GM19193 (cell line): ENCODE measurements around the gene CRY1.

Experiments
- POLR2A ChIP-seq: IDR thresholded peaks from 4 replicates; pipeline ENCODE4 v1.6.1; 2011; ENCODE audit not compliant: insufficient read depth, insufficient read length; ENCODE audit errors: extremely low read depth

The CRY1 gene

DNA sequence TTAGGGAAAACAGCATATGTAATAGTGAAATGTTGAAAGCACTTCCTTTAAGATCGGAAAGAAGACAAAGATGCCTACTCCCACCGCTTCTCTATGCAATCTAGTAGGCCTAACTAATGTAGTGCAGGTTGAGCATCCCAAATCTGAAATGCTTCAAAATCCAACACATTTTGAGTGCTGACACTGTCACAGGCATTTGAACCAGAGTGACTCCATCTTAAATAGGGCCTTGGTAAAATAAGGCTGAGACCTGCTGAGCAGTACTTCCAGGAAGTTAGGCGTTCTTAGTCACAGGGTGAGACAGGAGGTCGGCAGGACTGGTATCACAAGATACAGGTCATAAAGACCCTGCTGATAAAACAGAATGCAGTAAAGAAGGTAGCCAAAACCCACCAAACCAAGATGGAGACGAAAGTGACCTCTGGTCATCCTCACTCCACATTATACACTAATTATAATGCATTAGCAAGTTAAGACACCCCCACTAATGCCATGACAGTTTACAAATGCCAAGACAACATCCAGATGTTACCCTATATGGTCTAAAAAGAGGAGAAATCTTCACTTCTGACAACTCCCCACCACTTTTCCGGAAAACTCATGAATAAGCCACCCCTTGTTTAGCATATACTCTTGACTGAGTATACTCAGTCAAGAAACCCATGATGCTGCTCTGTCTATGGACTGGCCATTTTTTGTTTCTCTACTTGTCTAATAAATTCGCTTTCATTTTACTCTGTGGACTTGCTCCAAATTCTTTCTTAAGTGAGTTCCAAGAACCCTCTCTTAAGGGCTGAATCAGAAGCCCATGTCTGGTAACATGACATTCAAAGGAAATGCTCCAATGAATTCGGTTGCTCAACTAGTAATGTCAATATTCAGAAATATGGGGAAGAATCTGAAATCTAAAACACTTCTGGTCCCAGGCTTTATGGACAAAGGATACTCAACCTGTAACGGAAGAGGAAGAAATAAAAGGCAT is 59.3 kb downstream of the CRY1 start:
- TF ChIP-seq POLR2A = no peak

- no peak for TF ChIP-seq POLR2A
These were observed 61.1 kb downstream of the CRY1 start for GRCh38 chr12:107032266-107032665.

GRCh38 chr12:107031061-107031460 is 62.3 kb downstream of the CRY1 start:
- no peak for TF ChIP-seq POLR2A

- TF ChIP-seq POLR2A = no peak
These were observed 64.3 kb downstream of the CRY1 start for GRCh38 chr12:107029081-107029480.

DNA sequence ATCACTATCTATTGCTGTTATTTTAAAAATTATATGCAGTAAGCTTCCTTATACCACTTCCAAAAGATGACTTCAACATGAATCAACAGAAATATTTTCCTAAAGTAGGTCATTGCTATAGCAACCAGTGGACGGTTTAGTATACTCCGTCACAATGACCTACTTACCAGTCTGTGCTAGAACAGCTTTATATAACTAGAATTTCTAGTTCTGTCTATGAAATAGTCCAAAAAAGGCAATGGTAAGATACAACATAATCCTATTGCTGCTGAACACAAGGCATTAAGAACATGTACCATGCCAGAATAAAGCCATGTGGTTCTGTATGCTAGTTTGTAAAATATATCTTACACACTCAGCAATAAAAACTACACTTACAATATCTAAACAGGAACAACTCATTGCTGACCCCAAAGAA is 65.7 kb downstream of the CRY1 start:
- no peak for TF ChIP-seq POLR2A

- TF ChIP-seq POLR2A = no peak
These were observed 66.3 kb downstream of the CRY1 start for GRCh38 chr12:107026806-107027635.

DNA sequence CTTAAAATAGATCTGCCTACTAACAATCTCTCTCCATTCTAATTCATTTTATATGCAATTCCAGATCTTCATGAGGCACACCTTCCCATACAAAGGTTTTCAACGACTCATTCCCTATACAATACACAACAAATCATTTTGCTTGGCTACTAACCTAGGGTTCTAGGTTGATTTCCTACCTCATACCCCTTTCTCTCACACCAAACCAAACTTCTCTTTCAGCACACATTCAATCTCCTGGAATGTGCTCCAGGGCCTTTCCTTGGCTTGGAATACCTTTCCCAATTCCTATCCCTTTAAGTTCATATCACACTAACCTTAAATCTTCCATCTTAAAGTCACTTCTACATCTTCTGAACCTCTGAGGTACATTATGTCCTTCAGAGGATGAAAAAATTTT is 67.7 kb downstream of the CRY1 start:
- TF ChIP-seq POLR2A = no peak

- TF ChIP-seq POLR2A = no peak
These were observed 73.8 kb downstream of the CRY1 start for GRCh38 chr12:107019546-107019945.

DNA sequence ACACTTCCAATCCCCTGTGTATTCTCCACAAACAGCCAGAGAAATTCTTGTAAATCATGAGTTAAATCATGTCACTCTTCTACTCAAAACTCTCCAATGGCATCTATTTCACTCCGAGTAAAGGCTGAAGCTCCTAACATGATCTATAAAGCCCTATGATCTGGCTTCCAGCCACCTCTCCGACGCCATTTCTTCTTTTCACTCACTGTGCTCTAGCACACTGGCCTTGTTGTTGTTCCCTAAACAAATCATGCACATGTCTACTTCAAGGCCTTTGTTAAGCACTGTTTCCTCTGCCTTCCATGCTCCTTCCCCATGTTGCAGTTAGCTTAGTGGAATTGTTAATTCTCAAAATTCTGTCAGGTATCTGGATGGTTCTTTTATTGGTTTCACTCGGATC is 76.3 kb downstream of the CRY1 start:
- TF ChIP-seq POLR2A = no peak

GRCh38 chr12:107014055-107014454 is 79.3 kb downstream of the CRY1 start:
- TF ChIP-seq POLR2A = no peak

DNA sequence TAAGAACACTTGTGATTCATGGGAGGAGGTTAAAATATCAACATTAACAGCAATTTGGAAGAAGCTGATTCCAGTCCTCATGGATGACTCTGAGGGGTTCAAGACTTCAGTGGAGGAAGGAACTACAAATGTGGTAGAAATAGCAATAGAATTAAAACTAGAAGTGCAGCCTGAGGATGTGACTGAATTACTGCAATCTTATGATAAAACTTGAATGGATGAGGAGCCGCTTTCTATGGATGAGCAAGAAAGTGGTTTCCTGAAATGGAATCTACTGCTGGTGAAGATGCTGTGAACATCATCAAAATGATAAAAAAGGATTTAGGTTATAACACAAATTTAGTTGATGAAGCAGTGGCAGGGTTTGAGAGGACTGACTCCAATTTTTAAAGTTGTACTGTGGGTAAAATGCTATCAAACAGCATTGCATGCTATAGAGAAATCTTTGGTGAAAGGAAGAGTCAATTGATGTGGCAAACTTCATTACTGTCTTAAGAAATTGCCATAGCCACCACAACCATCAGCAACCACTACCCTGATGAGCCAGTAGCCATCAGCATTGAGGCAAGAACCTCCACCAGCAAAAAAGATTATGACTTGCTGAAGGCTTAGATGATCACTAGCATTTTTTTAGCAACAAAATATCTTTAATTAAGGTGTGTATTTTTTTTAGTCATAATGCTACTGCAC is 80.5 kb downstream of the CRY1 start:
- no peak for TF ChIP-seq POLR2A

DNA sequence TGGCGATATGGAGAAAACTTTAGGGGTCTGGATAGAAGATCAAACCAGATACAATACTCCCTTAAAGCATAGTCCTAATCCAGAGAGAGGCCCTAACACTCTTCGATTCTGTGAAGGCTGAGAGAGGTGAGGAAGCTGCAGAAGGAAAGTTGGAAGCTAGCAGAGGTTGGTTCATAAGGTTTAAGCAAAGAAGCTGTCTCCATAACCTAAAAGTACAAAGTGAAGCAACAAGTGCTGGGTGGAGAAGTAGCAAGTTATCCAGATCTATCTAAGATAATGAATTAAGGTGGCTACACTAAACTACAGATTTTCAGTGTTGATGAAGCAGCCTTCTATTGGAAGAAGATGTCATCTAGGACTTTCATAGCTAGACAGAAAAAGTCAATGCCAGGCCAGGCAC is 81.8 kb downstream of the CRY1 start:
- no peak for TF ChIP-seq POLR2A

- TF ChIP-seq POLR2A = no peak
These were observed 85.9 kb downstream of the CRY1 start for GRCh38 chr12:107007411-107007810.

DNA sequence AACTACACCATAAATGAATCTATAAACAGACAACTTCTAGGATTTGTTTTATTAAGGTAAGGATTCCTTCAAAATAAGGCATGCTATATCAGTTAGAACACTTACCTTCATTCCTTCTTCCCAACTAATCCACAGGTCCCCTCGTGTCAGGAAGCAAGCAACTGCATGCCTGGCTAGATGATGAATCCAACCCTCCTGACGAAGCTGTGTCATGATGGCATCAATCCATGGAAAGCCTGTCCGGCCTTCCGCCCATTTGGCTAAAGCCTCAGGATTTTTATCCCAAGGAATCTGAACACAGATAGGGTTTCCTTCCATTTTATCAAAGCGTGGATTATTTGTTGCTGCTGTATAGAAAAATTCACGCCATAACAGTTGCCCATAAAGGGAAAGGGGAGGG is 93.9 kb downstream of the CRY1 start:
- no peak for TF ChIP-seq POLR2A

DNA sequence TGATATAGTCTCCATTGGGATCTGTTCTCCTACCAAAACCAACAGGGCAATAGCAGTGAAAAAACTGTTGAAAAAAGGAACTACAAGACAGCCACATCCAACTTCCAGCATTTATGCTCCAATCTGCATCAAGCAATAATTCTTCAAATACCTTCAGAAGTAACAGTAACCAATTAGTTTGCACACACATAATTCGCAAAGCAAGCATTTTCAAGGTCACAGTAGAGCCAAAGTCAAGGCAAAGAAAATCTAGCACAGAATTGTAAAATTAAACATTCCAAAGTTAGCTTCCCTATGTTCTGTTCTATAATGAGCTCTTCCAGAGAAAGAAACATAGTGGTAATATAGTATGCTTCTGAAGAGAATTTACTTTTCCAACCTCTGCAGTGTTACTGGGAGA is 95.4 kb downstream of the CRY1 start:
- no peak for TF ChIP-seq POLR2A

GRCh38 chr12:106994579-106995220 is 98.6 kb downstream of the CRY1 start:
- no peak for TF ChIP-seq POLR2A

GRCh38 chr12:106987846-106988245 is 105.5 kb downstream of the CRY1 start:
- TF ChIP-seq POLR2A = no peak
